KG1 (cell line): ENCODE measurements around the gene SCFD2.
A peak's percentile ranks its signal among the peaks of the same experiment; 100 is the strongest.
"Not testable (repeated sequence)": the region's sequence is repeated elsewhere in the genome, so short reads cannot be mapped to it uniquely, and the experiment has no call there.

Source experiments
- DNase-seq: peaks from one replicate; lab custom pipeline; 2025; lab: John Stamatoyannopoulos, UW

Gene SCFD2

GRCh38 chr4:53365486-53366300, at the start of gene SCFD2:
TSS of gene SCFD2 (minus strand) at chr4:53366061.
- peak; percentile 94 for DNase-seq

GRCh38 chr4:53409479-53409878, 43.6 kb upstream of the SCFD2 start:
- not testable (repeated sequence) for DNase-seq

- DNase-seq, result no peak
These were observed 14.4 kb upstream of the SCFD2 start for GRCh38 chr4:53380221-53380620.

- DNase-seq, result no peak
These were observed 12.3 kb upstream of the SCFD2 start for GRCh38 chr4:53378171-53378482.

- DNase-seq, result peak; percentile 72
These were observed 11.7 kb upstream of the SCFD2 start, which contains the start of gene FIP1L1 for GRCh38 chr4:53377319-53378170. TSS of gene FIP1L1 (plus strand) at chr4:53377641. CDS start at chr4:53377839, 198 bp downstream.

- no peak for DNase-seq
These were observed 11.0 kb upstream of the SCFD2 start for GRCh38 chr4:53376900-53377299.

- DNase-seq, result no peak
These were observed 9.0 kb upstream of the SCFD2 start for GRCh38 chr4:53374777-53375258.

- DNase-seq, result no peak
These were observed 6.1 kb upstream of the SCFD2 start for GRCh38 chr4:53371843-53372521.

- no peak for DNase-seq
These were observed 5.2 kb upstream of the SCFD2 start for GRCh38 chr4:53371049-53371448.

- DNase-seq, result no peak
These were observed 1.9 kb upstream of the SCFD2 start for GRCh38 chr4:53367721-53368120.

GRCh38 chr4:53366301-53366716, 448 bp upstream of the SCFD2 start:
- DNase-seq, result no peak

- no peak for DNase-seq
These were observed 758 bp downstream of the SCFD2 start for GRCh38 chr4:53365121-53365485.

GRCh38 chr4:53364624-53365023, 1.2 kb downstream of the SCFD2 start:
- no peak for DNase-seq

GRCh38 chr4:53362093-53362492, 3.8 kb downstream of the SCFD2 start:
- no peak for DNase-seq

GRCh38 chr4:53361451-53361850, 4.4 kb downstream of the SCFD2 start:
- DNase-seq, result no peak

GRCh38 chr4:53355930-53356521, 9.8 kb downstream of the SCFD2 start:
- no peak for DNase-seq

- no peak for DNase-seq
These were observed 11.7 kb downstream of the SCFD2 start for GRCh38 chr4:53354012-53354722.

GRCh38 chr4:53349091-53349491, 16.8 kb downstream of the SCFD2 start:
- DNase-seq, result no peak

GRCh38 chr4:53348046-53348445, 17.8 kb downstream of the SCFD2 start:
- no peak for DNase-seq

GRCh38 chr4:53346920-53347852, 18.7 kb downstream of the SCFD2 start:
- no peak for DNase-seq
